GM21717 (cell line): ENCODE data around the gene PCSK2.

Experiments
- ATAC-seq: cut with Tn5 transposase; IDR thresholded peaks from one replicate; pipeline ENCODE4 v1.9.1; 2021; ENCODE audit warnings: mild to moderate bottlenecking, moderate library complexity; ENCODE audit not compliant: unreplicated experiment

Gene PCSK2

GRCh38 chr20:17327185-17328148, 100.6 kb downstream of the PCSK2 start:
- no peak for ATAC-seq

GRCh38 chr20:17334932-17335331, 108.1 kb downstream of the PCSK2 start:
- ATAC-seq: no peak

GRCh38 chr20:17339000-17339399, 112.2 kb downstream of the PCSK2 start:
- ATAC-seq: no peak

- ATAC-seq: no peak
Measured at GRCh38 chr20:17343091-17343490, 116.3 kb downstream of the PCSK2 start.

- ATAC-seq: no peak
Measured at GRCh38 chr20:17343656-17344452, 117.0 kb downstream of the PCSK2 start.

GRCh38 chr20:17344790-17345189, 118.0 kb downstream of the PCSK2 start:
- ATAC-seq: no peak

- no peak for ATAC-seq
Measured at GRCh38 chr20:17345321-17345720, 118.5 kb downstream of the PCSK2 start.

GRCh38 chr20:17350321-17350720, 123.5 kb downstream of the PCSK2 start:
- ATAC-seq: no peak

- no peak for ATAC-seq
Measured at GRCh38 chr20:17357238-17357637, 130.4 kb downstream of the PCSK2 start.

GRCh38 chr20:17358854-17359253, 132.0 kb downstream of the PCSK2 start:
- ATAC-seq: no peak

GRCh38 chr20:17364681-17365080, 137.8 kb downstream of the PCSK2 start:
- ATAC-seq: no peak

GRCh38 chr20:17365831-17366230, 139.0 kb downstream of the PCSK2 start:
- ATAC-seq: no peak

- ATAC-seq: no peak
Measured at GRCh38 chr20:17369506-17369905, 142.7 kb downstream of the PCSK2 start.

GRCh38 chr20:17372806-17373440, 146.1 kb downstream of the PCSK2 start:
- no peak for ATAC-seq

GRCh38 chr20:17374086-17374485, 147.2 kb downstream of the PCSK2 start:
- no peak for ATAC-seq

- ATAC-seq: no peak
Measured at GRCh38 chr20:17376031-17376430, 149.2 kb downstream of the PCSK2 start.

- ATAC-seq: no peak
Measured at GRCh38 chr20:17377231-17377630, 150.4 kb downstream of the PCSK2 start.

- ATAC-seq: no peak
Measured at GRCh38 chr20:17379651-17380050, 152.8 kb downstream of the PCSK2 start.

- ATAC-seq: no peak
Measured at GRCh38 chr20:17380801-17381200, 154.0 kb downstream of the PCSK2 start.

- no peak for ATAC-seq
Measured at GRCh38 chr20:17381724-17382123, 154.9 kb downstream of the PCSK2 start.

GRCh38 chr20:17385798-17386197, 159.0 kb downstream of the PCSK2 start:
- ATAC-seq: no peak
